Activated T-helper 2 cell treated with anti-CD3 and anti-CD28 coated beads, Interferon-gamma antibody, Interleukin-2, Interleukin-4, amounts not matched to agents 10 μg/mL and 5 μg/mL and 100 μg/mL, durations not matched to agents 14 hours and 24 hours and 36 hours (primary cell): ENCODE results near the gene UBTD1. TPM values are rescaled to one million over a fixed set of nuclear protein-coding genes. Genes with fewer than 3 reads are reported as not detected.
"Not testable (repeated sequence)": the region's sequence is repeated elsewhere in the genome, so short reads cannot be mapped to it uniquely, and the experiment has no call there.

Source experiments
- DNase-seq: peaks from one replicate; pipeline ENCODE4 v3.0.0; 2021; ENCODE audit warnings: low spot score
- H3K27ac Mint-ChIP-seq: one replicate; pipeline ENCODE4 v1.8.0; 2021; ENCODE audit warnings: mixed read lengths
- H3K27me3 Mint-ChIP-seq: one replicate; pipeline ENCODE4 v1.8.0; 2021; ENCODE audit warnings: low read depth, mixed read lengths
- H3K36me3 Mint-ChIP-seq: one replicate; pipeline ENCODE4 v1.8.0; 2021; ENCODE audit warnings: low read depth, mixed read lengths
- H3K4me1 Mint-ChIP-seq: one replicate; pipeline ENCODE4 v1.8.0; 2021; ENCODE audit warnings: low read depth, mixed read lengths
- H3K4me3 Mint-ChIP-seq: one replicate; pipeline ENCODE4 v1.8.0; 2021; ENCODE audit warnings: low read depth, mild to moderate bottlenecking, moderate library complexity, mixed read lengths
- H3K9me3 Mint-ChIP-seq: one replicate; pipeline ENCODE4 v1.8.0; 2021; ENCODE audit warnings: mixed read lengths
- intact Hi-C: fragments of 100-400 bp; cut with micrococcal nuclease; formaldehyde crosslinking; loops from one replicate; pipeline ENCODE4 v1.15.1; 2023
- total RNA-seq: library from RNA; stranded (reverse); gene quantifications from 2 replicates; pipeline ENCODE4 v1.2.3, GENCODE V29; 2022

Gene UBTD1
- total RNA-seq, 1 donor from 2014 or later: 1.6 TPM

DNA sequence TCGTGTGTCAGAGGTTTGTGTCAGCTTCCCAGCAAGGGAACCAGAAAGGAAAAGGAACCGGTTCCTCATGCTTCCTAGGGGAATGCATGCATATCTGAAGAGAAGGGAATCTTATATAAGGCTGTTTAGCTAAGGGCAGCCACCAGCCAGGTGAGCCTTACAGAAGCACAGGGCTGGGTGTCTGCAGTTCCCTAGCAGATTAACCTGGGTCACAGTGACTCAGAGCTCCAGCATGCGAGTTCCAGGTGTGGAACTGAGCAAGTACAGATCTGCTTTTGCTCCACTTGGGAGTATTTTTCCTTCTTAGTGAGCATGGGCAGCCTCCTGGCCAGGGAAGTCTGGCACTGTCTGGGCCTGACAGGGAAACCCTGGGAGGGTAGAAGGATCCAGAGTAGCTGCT lies 72.9 kb downstream of the UBTD1 start:
- H3K9me3 Mint-ChIP-seq: no peaks in the 10 kb centered on the region
- no peaks in the 10 kb centered on the region for H3K36me3 Mint-ChIP-seq
- no peak for DNase-seq
- no peaks in the 10 kb centered on the region for H3K27me3 Mint-ChIP-seq
- H3K4me3 Mint-ChIP-seq: no peak overlapping the region
- intact Hi-C loops: no loop called here
- no peak overlapping the region for H3K27ac Mint-ChIP-seq
- H3K4me1 Mint-ChIP-seq: peaks cover 1% of the 10 kb centered on the region

DNA sequence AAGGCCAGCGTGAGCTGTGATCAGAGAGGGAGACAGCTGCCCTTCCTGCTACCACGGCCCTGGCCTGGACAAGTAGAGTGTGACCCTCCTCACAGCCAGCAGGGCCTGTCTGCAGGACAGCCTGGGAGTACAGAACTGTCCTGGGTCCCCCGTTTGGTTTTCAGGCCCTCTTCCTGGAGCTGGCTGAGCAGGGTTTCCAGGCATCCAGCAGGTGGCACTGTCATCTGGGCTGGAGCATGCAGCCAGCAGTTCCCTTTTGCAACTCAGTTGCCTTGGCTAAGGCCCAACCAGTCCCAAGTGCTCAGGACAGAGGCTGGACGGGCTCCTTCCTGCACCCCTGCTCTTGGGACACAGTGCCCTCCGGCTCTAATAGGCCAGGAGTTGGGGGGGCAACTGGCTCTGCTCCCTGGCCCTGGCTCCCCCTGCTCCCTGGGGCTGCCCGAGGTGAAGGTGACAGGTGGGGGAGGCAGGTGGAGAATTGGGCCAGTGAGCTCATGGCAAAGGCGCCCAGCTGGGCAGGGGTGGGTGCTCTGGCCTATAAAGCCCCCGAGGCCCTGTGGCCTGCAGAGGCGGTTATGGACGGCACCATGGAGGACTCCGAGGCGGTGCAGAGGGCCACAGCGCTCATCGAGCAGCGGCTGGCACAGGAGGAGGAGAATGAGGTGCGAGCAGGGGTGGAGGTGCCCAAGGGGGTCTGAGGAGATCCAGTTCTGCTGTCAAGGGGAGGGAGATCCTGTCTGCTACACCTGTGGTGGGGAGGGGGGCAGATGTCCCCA lies 73.7 kb downstream of the UBTD1 start, which contains the start of gene ANKRD2:
Gene ANKRD2 (plus strand): TSS at position 566 of the 776 bp plus-strand sequence. CDS start 10 bp downstream, at position 576.
- Mint-ChIP-seq H3K9me3 (no peaks in the 10 kb centered on the region), H3K27ac (no peak within 1 kb of the TSS), H3K4me1 (no peaks in the 10 kb centered on the region), H3K36me3 (no peaks in the 10 kb centered on the region), H3K4me3 (no peak within 1 kb of the TSS), H3K27me3 (no peaks in the 10 kb centered on the region)
- intact Hi-C loops: no loop called here
- DNase-seq: peak; percentile 41

DNA sequence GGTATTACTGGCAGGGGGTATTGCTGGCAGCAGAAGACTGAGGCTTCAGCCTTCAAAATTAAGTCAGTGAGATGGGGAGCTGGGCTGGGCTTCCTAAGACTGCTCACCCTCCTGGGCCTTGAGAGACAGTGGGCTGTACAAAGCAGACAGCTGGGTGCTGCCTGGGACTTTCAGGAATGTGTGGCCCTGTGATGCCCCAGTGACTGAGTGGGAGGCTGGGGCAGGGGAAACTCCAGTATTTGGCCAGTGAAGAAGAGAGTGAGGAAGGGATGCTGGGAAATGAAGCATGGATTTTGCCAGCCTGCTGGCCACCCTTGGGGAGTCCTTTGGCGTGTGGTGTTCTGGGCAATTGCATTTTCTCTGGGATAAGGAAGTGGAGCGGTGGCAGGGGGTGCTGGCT lies 74.3 kb downstream of the UBTD1 start:
- no peaks in the 10 kb centered on the region for H3K27me3 Mint-ChIP-seq
- no peak for DNase-seq
- H3K4me3 Mint-ChIP-seq: no peak overlapping the region
- intact Hi-C loops: no loop called here
- H3K4me1 Mint-ChIP-seq: no peaks in the 10 kb centered on the region
- H3K9me3 Mint-ChIP-seq: no peaks in the 10 kb centered on the region
- H3K36me3 Mint-ChIP-seq: no peaks in the 10 kb centered on the region
- H3K27ac Mint-ChIP-seq: no peak overlapping the region

DNA sequence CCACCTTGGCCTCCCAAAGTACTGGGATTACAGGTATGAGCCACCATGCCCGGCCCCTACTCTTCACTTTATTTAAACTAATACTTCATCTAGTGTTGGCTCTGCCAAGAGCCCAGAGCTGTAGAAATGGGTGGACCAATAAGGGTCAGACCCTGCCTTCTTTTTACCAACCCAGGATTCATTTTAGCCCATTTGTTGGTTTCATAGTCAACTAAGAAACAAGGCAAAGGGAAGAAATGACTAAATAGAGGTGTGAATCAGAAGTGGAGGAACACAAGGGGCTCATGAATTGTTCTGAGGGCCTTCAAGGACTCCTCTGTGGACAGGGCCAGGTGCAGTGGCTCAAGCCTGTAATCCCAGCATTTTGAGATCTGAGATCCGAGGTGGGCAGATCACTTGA lies 74.9 kb downstream of the UBTD1 start:
- H3K4me1 Mint-ChIP-seq: no peaks in the 10 kb centered on the region
- DNase-seq: no peak
- intact Hi-C loops: no loop called here
- no peak overlapping the region for H3K27ac Mint-ChIP-seq
- no peaks in the 10 kb centered on the region for H3K27me3 Mint-ChIP-seq
- H3K9me3 Mint-ChIP-seq: no peaks in the 10 kb centered on the region
- no peak overlapping the region for H3K4me3 Mint-ChIP-seq
- H3K36me3 Mint-ChIP-seq: no peaks in the 10 kb centered on the region

DNA sequence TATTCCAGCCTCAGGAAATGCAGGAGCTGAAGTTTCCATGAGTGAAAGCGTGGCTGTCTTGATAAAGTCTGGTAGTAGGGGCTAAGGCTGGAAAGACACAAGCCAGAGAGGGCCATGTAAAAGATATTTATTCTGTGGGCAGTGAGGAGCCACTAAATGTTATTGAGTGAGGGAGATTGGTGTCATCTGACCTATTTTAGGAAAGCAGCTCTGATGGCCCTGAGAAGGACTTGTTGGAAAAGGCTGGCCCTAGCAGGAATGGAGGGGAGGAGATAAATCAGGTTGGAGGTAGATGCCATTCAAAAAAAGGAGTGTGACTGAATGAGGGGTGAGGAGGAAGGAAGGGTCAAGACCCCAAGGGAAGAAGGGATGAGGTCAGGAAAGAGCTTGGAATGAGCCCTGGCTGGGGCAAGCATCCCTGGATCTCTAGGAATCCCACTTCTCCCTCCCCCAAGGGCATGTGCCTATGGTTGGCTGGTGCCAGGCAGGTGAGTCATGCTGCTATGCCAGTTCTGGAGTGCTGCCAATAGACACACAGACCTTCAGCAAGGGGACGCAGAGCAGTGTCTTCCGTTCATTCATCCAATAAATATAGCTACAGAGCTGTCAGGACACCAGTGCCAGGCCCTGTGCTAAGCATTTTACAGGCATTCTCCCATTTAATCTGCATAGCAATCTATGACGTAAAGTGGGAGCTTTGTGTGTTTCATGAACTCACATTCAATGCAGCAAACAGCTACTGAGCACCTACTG lies 75.8 kb downstream of the UBTD1 start:
- Mint-ChIP-seq H3K9me3 (no peaks in the 10 kb centered on the region), H3K27ac (no peak overlapping the region), H3K36me3 (no peaks in the 10 kb centered on the region), H3K27me3 (no peaks in the 10 kb centered on the region), H3K4me3 (no peak overlapping the region), H3K4me1 (no peaks in the 10 kb centered on the region)
- intact Hi-C loops: no loop called here
- no peak for DNase-seq

DNA sequence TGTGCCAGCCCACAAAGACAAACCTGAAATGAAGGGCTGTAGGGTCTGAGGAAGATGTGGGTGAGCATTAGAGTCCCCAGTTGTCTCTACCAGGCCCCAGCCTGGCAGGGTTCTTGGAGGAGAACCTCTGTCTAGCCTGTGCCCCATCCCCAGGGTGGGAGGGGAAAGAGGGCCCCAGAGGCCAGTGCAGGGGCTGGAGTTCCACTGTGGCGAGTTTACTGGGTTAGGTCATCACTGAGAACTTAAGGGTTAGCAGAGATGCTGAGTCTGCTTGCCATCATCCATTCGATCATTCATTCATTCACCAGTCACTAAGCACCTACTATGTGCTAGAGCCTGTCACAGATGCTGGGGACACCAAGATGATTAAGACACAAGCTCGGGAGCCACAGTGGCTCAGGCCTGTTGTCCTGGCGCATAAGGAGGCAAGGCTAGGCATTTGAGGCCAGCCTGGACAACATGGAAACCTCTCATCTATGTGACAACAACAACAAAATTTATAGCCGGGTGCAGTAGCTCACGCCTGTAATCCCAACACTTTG lies 76.5 kb downstream of the UBTD1 start:
- no peak for DNase-seq
- no peaks in the 10 kb centered on the region for H3K4me1 Mint-ChIP-seq
- H3K4me3 Mint-ChIP-seq: no peak overlapping the region

DNA sequence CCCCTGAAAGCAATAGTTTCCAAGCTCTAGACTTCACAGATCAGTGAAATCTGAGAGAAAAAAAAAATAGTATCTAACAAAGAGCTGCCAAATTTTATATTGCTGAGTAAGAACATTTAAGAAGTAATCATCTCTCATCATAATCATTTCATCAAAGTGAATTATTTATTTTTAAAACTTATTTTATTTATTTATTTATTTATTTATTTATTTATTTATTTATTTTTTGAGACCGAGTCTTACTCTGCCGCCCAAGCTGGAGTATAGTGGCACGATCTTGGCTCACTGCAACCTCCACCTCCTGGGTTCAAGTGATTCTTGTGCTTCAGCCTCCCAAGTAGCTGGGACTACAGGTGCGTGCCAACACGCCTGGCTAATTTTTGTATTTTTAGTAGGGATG lies 77.8 kb downstream of the UBTD1 start:
- H3K27ac Mint-ChIP-seq, H3K9me3 Mint-ChIP-seq, H3K4me3 Mint-ChIP-seq, H3K27me3 Mint-ChIP-seq, intact Hi-C loops, H3K4me1 Mint-ChIP-seq, H3K36me3 Mint-ChIP-seq, DNase-seq: not testable (repeated sequence)

More for the DNA sequence above, 76.5 kb downstream of the UBTD1 start:
- Mint-ChIP-seq H3K27me3 (peaks cover 2% of the 10 kb centered on the region), H3K9me3 (no peaks in the 10 kb centered on the region), H3K36me3 (no peaks in the 10 kb centered on the region), H3K27ac (no peak overlapping the region)
- intact Hi-C loops: no loop called here

DNA sequence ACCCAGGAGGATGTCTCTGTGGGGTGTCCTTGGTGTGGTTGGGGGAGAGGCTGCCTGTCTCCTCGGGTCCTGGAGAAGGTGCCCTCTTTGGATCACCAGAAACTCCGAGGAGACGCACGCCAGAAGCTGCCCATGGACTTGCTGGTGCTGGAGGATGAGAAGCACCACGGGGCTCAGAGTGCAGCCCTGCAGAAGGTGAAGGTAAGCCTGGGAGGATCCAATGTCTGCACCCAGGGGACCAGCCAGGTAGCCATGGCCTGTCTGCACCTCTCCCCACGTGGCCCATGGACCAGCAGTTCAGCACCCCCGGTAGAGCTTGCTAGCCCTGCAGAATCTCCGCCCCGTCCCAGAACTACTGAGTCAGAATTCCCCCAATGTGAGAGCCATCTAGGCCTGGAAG lies 79.0 kb downstream of the UBTD1 start:
- Mint-ChIP-seq H3K36me3 (no peaks in the 10 kb centered on the region), H3K4me1 (no peaks in the 10 kb centered on the region), H3K27ac (no peak overlapping the region), H3K4me3 (no peak overlapping the region), H3K9me3 (no peaks in the 10 kb centered on the region), H3K27me3 (peaks cover 2% of the 10 kb centered on the region)
- intact Hi-C loops: no loop called here
- no peak for DNase-seq

DNA sequence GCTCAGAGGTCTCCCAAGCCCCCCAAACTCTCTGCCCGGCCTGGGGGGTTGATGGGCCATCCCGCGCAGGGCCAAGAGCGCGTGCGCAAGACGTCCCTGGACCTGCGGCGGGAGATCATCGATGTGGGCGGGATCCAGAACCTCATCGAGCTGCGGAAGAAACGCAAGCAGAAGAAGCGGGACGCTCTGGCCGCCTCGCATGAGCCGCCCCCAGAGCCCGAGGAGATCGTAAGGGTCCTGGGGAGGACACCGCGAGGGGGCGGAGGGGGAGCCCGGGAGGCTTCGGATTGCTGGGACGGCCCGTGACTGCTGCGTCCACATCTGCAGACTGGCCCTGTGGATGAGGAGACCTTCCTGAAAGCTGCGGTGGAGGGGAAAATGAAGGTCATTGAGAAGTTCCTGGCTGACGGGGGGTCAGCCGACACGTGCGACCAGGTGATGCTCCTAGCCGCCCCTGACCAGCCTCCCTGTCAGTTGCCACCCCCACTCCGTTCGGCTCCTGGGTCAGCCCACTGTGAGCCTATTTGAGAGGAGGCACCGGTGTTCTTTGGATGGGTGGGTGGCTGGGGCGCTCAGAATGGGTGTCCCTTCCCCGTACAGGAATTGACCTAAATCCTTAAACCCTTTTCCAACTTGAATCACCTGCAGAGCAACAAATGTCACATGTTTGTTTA lies 79.6 kb downstream of the UBTD1 start:
- DNase-seq: no peak
- Mint-ChIP-seq H3K4me3 (no peak overlapping the region), H3K27me3 (peaks cover 2% of the 10 kb centered on the region), H3K27ac (no peak overlapping the region), H3K36me3 (no peaks in the 10 kb centered on the region), H3K4me1 (no peaks in the 10 kb centered on the region), H3K9me3 (no peaks in the 10 kb centered on the region)
- intact Hi-C loops: no loop called here

DNA sequence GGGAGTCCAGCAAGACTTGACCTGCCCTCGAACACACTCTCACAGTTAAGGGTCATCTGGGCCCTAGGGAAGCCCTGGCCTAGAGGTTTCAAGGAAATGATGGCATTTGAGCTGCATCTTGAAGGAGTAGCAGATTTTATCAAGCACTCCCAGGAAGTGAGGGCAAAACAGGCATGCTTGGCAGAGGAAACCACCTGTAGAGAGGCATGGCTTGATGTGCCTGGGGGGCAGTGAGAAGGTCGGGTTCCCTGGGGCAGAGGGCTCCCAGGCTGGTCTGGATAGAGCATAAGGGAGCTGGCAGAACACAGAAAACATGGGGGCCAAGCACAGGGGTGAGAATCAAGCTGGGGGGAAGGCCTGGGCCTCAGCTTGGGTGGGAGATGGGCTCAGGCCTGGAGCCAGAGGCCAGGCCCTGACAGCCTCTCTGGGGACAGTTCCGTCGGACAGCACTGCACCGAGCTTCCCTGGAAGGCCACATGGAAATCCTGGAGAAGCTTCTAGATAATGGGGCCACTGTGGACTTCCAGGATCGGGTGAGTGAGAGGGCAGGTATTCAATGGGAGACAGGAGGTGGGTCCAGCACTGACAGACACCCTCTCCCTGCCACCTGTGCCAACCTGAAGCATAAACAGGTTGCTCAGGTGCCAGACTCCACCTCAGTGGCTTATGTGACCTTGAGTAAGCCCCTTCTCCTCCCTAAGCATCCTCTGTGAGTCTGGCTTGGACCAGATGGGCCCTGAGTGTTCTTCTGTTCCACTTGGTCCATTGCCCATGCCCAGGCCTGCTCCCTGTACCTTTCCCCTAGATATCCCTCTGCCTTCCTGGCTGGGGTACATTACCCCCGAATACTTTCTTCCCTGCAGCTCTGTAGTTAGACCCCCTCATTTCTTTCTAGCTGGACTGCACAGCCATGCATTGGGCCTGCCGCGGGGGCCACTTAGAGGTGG lies 82.0 kb downstream of the UBTD1 start:
- H3K27me3 Mint-ChIP-seq: peaks cover 2% of the 10 kb centered on the region
- DNase-seq: no peak
- no peaks in the 10 kb centered on the region for H3K9me3 Mint-ChIP-seq
- no peak overlapping the region for H3K4me3 Mint-ChIP-seq
- no peak overlapping the region for H3K27ac Mint-ChIP-seq
- no peaks in the 10 kb centered on the region for H3K36me3 Mint-ChIP-seq
- intact Hi-C loops: no loop called here
- no peaks in the 10 kb centered on the region for H3K4me1 Mint-ChIP-seq

DNA sequence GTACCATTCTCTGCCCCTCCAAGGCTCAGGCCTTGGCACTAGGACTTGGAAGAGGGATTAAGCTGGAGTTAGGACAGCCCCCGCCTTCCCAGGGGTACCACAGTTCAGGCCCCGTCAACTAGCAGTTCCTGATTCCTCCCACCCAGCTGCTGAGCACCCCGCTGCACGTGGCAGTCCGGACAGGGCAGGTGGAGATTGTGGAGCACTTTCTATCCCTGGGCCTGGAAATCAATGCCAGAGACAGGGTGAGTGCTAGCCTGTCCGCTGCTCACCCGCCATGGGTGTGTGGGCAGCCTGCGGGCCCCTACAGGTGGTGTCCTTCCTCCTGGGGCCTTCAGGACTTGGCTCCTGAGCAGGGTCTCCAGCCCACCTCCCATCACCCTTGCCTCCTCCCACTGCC lies 83.4 kb downstream of the UBTD1 start:
- intact Hi-C loops: no loop called here
- DNase-seq: no peak
- no peak overlapping the region for H3K4me3 Mint-ChIP-seq
- peaks cover 2% of the 10 kb centered on the region for H3K27me3 Mint-ChIP-seq
- H3K27ac Mint-ChIP-seq: no peak overlapping the region
- no peaks in the 10 kb centered on the region for H3K9me3 Mint-ChIP-seq
- H3K4me1 Mint-ChIP-seq: no peaks in the 10 kb centered on the region
- no peaks in the 10 kb centered on the region for H3K36me3 Mint-ChIP-seq

DNA sequence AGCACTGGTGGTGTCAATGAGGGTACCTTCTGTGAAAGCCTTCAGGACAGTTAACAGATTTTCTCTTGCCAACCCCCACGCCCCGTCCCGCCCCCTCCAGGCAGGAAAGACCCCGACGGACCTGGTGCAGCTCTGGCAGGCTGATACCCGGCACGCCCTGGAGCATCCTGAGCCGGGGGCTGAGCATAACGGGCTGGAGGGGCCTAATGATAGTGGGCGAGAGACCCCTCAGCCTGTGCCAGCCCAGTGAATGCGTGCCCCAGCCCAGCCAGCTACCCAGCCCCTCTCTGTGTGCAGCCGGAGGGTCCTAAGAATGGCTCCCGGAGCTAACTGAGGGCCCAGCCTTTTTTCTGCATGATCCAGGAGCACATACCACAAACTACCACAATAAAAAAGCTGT lies 84.8 kb downstream of the UBTD1 start:
- H3K4me3 Mint-ChIP-seq: no peak overlapping the region
- no peak overlapping the region for H3K27ac Mint-ChIP-seq
- no peaks in the 10 kb centered on the region for H3K36me3 Mint-ChIP-seq
- peaks cover 2% of the 10 kb centered on the region for H3K27me3 Mint-ChIP-seq
- intact Hi-C loops: no loop called here
- no peaks in the 10 kb centered on the region for H3K9me3 Mint-ChIP-seq
- no peak for DNase-seq
- no peaks in the 10 kb centered on the region for H3K4me1 Mint-ChIP-seq
